Measurements from ENCODE around the gene GMDS.

Gene GMDS

GRCh38 chr6:1635305-1636010, 609.9 kb downstream of the GMDS start:
- DNase-seq (ENCODE audit: low read depth in 1 of 2, low spot score in 1 of 2) = no peak

GRCh38 chr6:1634081-1634480, 611.3 kb downstream of the GMDS start:
- DNase-seq (ENCODE audit: low read depth in 1 of 2, low spot score in 1 of 2) = no peak

GRCh38 chr6:1633366-1634021, 611.9 kb downstream of the GMDS start:
- no peak for DNase-seq (ENCODE audit: low read depth in 1 of 2, low spot score in 1 of 2)

- DNase-seq (ENCODE audit: low read depth in 1 of 2, low spot score in 1 of 2) = no peak
These were observed 614.2 kb downstream of the GMDS start for GRCh38 chr6:1631251-1631650.

GRCh38 chr6:1630771-1631217, 614.6 kb downstream of the GMDS start:
- DNase-seq (ENCODE audit: low read depth in 1 of 2, low spot score in 1 of 2) = no peak

- DNase-seq (ENCODE audit: low read depth in 1 of 2, low spot score in 1 of 2) = no peak
These were observed 615.1 kb downstream of the GMDS start for GRCh38 chr6:1630212-1630770.

GRCh38 chr6:1629316-1629715, 616.1 kb downstream of the GMDS start:
- DNase-seq (ENCODE audit: low read depth in 1 of 2, low spot score in 1 of 2) = no peak

- DNase-seq (ENCODE audit: low read depth in 1 of 2, low spot score in 1 of 2) = no peak
These were observed 617.4 kb downstream of the GMDS start for GRCh38 chr6:1627827-1628560.

- no peak for DNase-seq (ENCODE audit: low read depth in 1 of 2, low spot score in 1 of 2)
These were observed 618.9 kb downstream of the GMDS start for GRCh38 chr6:1626481-1626880.

GRCh38 chr6:1625794-1626435, 619.5 kb downstream of the GMDS start:
- DNase-seq (ENCODE audit: low read depth in 1 of 2, low spot score in 1 of 2) = no peak

GRCh38 chr6:1624851-1625781, 620.3 kb downstream of the GMDS start:
- no peak for DNase-seq (ENCODE audit: low read depth in 1 of 2, low spot score in 1 of 2)

GRCh38 chr6:1624058-1624850, 621.2 kb downstream of the GMDS start:
- no peak for DNase-seq (ENCODE audit: low read depth in 1 of 2, low spot score in 1 of 2)

GRCh38 chr6:1623769-1624057, 621.7 kb downstream of the GMDS start:
- no peak for DNase-seq (ENCODE audit: low read depth in 1 of 2, low spot score in 1 of 2)

- DNase-seq (ENCODE audit: low read depth in 1 of 2, low spot score in 1 of 2) = no peak
These were observed 622.3 kb downstream of the GMDS start for GRCh38 chr6:1622851-1623768.

- DNase-seq (ENCODE audit: low read depth in 1 of 2, low spot score in 1 of 2) = no peak
These were observed 623.1 kb downstream of the GMDS start for GRCh38 chr6:1622220-1622850.

GRCh38 chr6:1621070-1621701, 624.2 kb downstream of the GMDS start:
- DNase-seq (ENCODE audit: low read depth in 1 of 2, low spot score in 1 of 2) = no peak

GRCh38 chr6:1620504-1621069, 624.8 kb downstream of the GMDS start:
- no peak for DNase-seq (ENCODE audit: low read depth in 1 of 2, low spot score in 1 of 2)
